Endothelial cell of umbilical vein (primary cell): ENCODE data around the gene SPDYE5. TPM values are rescaled to one million over a fixed set of nuclear protein-coding genes. Genes with fewer than 3 reads are reported as not detected.
A peak's percentile ranks its signal among the peaks of the same experiment; 100 is the strongest.
"Not testable (repeated sequence)": the region's sequence is repeated elsewhere in the genome, so short reads cannot be mapped to it uniquely, and the experiment has no call there.

Experiments used
- BruUV-seq: library from RNA; stranded (reverse); fragments of 400-500 nt; replicated peaks from 2 replicates; lab custom pipeline; 2021; lab: Mats Ljungman, UMichigan
- CTCF ChIA-PET: fragments of 300-600, 350-600 bp; sonication (Branson Sonifier 250); formaldehyde crosslinking; loops from one replicate; lab custom pipeline; 2021; ENCODE audit warnings: antibody characterized with exemption, inconsistent platforms; lab: Charles Lee
- POLR2A ChIA-PET: fragments of 300-600, 350-600 bp; sonication (Branson Sonifier 250); formaldehyde crosslinking; loops from one replicate; lab custom pipeline; 2021; ENCODE audit warnings: antibody characterized with exemption, inconsistent platforms; lab: Charles Lee
- DNase-seq: peaks from one replicate; pipeline ENCODE4 v3.0.0-alpha.2; 2011; ENCODE audit warnings: low read depth, low spot score
- FAIRE-seq: peaks from 2 replicates; lab custom pipeline; 2011; peaks lifted over from hg19 to GRCh38; lab: Jason Lieb, UNC
- H2AFZ ChIP-seq: 2 replicates; pipeline ENCODE4 v1.6.0; 2012; ENCODE audit warnings: low read depth, low read length, control low read depth, inconsistent platforms
- H3K27ac ChIP-seq: 2 replicates; pipeline ENCODE4 v1.5.1; 2011; ENCODE audit warnings: low read depth, mild to moderate bottlenecking, control low read depth, low read length, moderate library complexity; ENCODE audit not compliant: insufficient read depth
- H3K27me3 ChIP-seq, 2 experiments: 2 replicates each; pipeline versions ENCODE4 v1.6.0 to v1.6.1; 2011; ENCODE audit warnings: low read length in 2 of 2, mixed read lengths in 1 of 2; ENCODE audit not compliant: control insufficient read depth in 2 of 2, insufficient read depth in 2 of 2
- H3K36me3 ChIP-seq, 2 experiments: 2 replicates in 1 of 2; 3 replicates in 1 of 2; pipeline ENCODE4 v1.5.1; 2011; ENCODE audit warnings: low read length in 2 of 2, mild to moderate bottlenecking in 1 of 2, moderate library complexity in 1 of 2; ENCODE audit not compliant: control insufficient read depth in 2 of 2, insufficient read depth in 2 of 2; ENCODE audit errors: extremely low read depth in 1 of 2
- H3K4me1 ChIP-seq: 3 replicates; pipeline ENCODE4 v1.5.1; 2011; ENCODE audit warnings: mild to moderate bottlenecking, low read length; ENCODE audit not compliant: control insufficient read depth, insufficient read depth; ENCODE audit errors: extremely low read depth
- H3K4me2 ChIP-seq: 2 replicates; pipeline ENCODE4 v1.6.1; 2011; ENCODE audit warnings: low read length, control low read depth, mixed read lengths; ENCODE audit not compliant: insufficient read depth
- H3K4me3 ChIP-seq, 3 experiments: fragments of 200-600 bp in 1 of 3; sonication (generic), shearing (Covaris generic) in 1 of 3; replicated peaks in 1 of 3; 2 replicates each; pipeline ENCODE4 v1.5.1; 2011 to 2016; ENCODE audit warnings: control low read depth in 3 of 3, low read length in 3 of 3, mild to moderate bottlenecking in 2 of 3, inconsistent platforms in 1 of 3, low read depth in 1 of 3, moderate library complexity in 1 of 3; ENCODE audit not compliant: insufficient read depth in 1 of 3
- H3K79me2 ChIP-seq: 2 replicates; pipeline ENCODE4 v1.6.0; 2012; ENCODE audit warnings: low read length, inconsistent platforms; ENCODE audit not compliant: control insufficient read depth, insufficient read depth
- H3K9ac ChIP-seq: replicated peaks from 2 replicates; pipeline ENCODE3; 2011; ENCODE audit warnings: low read length, control low read depth; ENCODE audit not compliant: insufficient read depth; ENCODE audit errors: extremely low read depth
- H3K9me1 ChIP-seq: replicated peaks from 3 replicates; pipeline ENCODE4 v1.6.0; 2011; ENCODE audit warnings: mild to moderate bottlenecking, low read length; ENCODE audit not compliant: control insufficient read depth, insufficient read depth; ENCODE audit errors: extremely low read depth
- H3K9me3 ChIP-seq: replicated peaks from 2 replicates; pipeline ENCODE4 v1.5.1; 2012; ENCODE audit warnings: low read length, inconsistent platforms; ENCODE audit not compliant: control insufficient read depth, insufficient read depth
- H4K20me1 ChIP-seq: replicated peaks from 2 replicates; pipeline ENCODE3; 2011; ENCODE audit warnings: mild to moderate bottlenecking, low read length; ENCODE audit not compliant: control insufficient read depth, insufficient read depth; ENCODE audit errors: extremely low read depth
- CTCF ChIP-seq, 2 donors: IDR thresholded peaks; 1 replicate in 1 of 2; 2 replicates in 1 of 2; pipeline ENCODE4 v1.5.1; 2011; ENCODE audit warnings: low read length in 2 of 2, mild to moderate bottlenecking in 2 of 2, moderate library complexity in 2 of 2, control low read depth in 1 of 2, inconsistent platforms in 1 of 2, low read depth in 1 of 2; ENCODE audit not compliant: insufficient read depth in 1 of 2; ENCODE audit errors: extremely low read depth in 1 of 2
- EZH2 ChIP-seq: IDR thresholded peaks from 2 replicates; pipeline ENCODE4 v1.6.1; 2012; ENCODE audit warnings: borderline replicate concordance, low read depth, mild to moderate bottlenecking, moderate library complexity, low read length, inconsistent platforms; ENCODE audit not compliant: severe bottlenecking
- FOS ChIP-seq: IDR thresholded peaks from 2 replicates; pipeline ENCODE4 v1.6.1; 2011; ENCODE audit warnings: mild to moderate bottlenecking, low read length, moderate library complexity, borderline replicate concordance; ENCODE audit not compliant: insufficient read depth
- GATA2 ChIP-seq: IDR thresholded peaks from 2 replicates; pipeline ENCODE4 v1.7.0; 2011; ENCODE audit warnings: low read depth, mild to moderate bottlenecking, moderate library complexity, mixed read lengths, low read length; ENCODE audit not compliant: insufficient read length, insufficient read depth
- JUN ChIP-seq: IDR thresholded peaks from 2 replicates; pipeline ENCODE4 v1.6.1; 2011; ENCODE audit warnings: borderline replicate concordance, low read depth; ENCODE audit not compliant: insufficient read length, insufficient read depth
- MAX ChIP-seq: IDR thresholded peaks from 2 replicates; pipeline ENCODE4 v1.6.1; 2011; ENCODE audit not compliant: insufficient read depth, insufficient read length
- MYC ChIP-seq: IDR thresholded peaks from one replicate; pipeline ENCODE4 v1.6.1; 2011; ENCODE audit warnings: mild to moderate bottlenecking, low read depth, low read length
- POLR2A ChIP-seq: IDR thresholded peaks from 2 replicates; pipeline ENCODE4 v1.6.1; 2012; ENCODE audit warnings: low read depth, mild to moderate bottlenecking, control low read depth, low read length
- POLR2AphosphoS5 ChIP-seq: IDR thresholded peaks from 2 replicates; pipeline ENCODE4 v1.6.1; 2012; ENCODE audit warnings: low read depth, mild to moderate bottlenecking, control low read depth, low read length, moderate library complexity; ENCODE audit not compliant: insufficient read depth
- dilution Hi-C: fragments of 300-500 bp; cut with MboI; formaldehyde crosslinking; loops from one replicate; pipeline ENCODE4 v1.15.0; 2019; ENCODE audit warnings: low sequenced_read_pairs; ENCODE audit not compliant: extremely low pct_ligation_motif_present
- intact Hi-C: fragments of 100-400 bp; cut with micrococcal nuclease; formaldehyde crosslinking; loops from one replicate; pipeline ENCODE4 v1.10.0; 2022
- polyA plus RNA-seq, 4 experiments: library from polyadenylated mRNA; depleted of rRNA in 3 of 4; stranded (reverse) in 3 of 4; unstranded in 1 of 4; fragments of >200 nt; gene quantifications; 2 replicates each; pipeline versions ENCODE4 v1.2.1 to v1.2.3, GENCODE V29; 2011 to 2012; ENCODE audit warnings: missing spikeins in 1 of 4
- total RNA-seq: library from RNA; stranded (reverse); gene quantifications from 2 replicates; pipeline ENCODE4 v1.2.3, GENCODE V29; 2021

SPDYE5 gene
- total and polyA plus RNA-seq, 2 donors (not counting 3 experiments of a cell fraction or from before 2014, with no cell fraction given), result not detected

DNA sequence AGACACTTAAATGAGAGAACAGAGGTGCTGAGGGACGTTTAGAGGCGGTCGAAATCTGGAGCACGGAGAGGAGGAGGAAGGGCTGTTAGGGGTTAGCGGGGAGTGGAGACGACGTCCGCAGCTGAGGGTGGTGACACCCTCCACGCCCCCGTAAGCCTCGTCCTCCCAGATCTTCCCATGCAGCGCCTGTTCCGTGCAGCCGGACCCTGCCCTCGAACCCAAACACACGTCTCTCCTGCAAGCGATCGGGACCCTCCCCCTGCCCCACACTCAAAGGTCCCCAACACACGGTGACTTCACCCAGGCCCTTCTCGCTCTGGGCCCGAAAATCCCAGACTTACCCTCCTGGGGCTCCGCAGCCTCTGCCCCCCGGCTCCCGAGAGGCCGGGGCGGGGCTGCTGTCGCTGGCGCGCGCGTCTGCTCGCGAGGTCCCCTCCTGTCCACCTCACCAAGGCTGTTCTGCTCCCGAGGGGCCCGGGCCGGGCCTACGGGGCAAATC lies 35.2 kb downstream of the SPDYE5 start:
- dilution Hi-C loops, H3K9me3 ChIP-seq, BruUV-seq, H4K20me1 ChIP-seq, H3K4me1 ChIP-seq, H3K9me1 ChIP-seq, H3K27me3 ChIP-seq, FAIRE-seq, H3K27ac ChIP-seq, POLR2A ChIA-PET, H3K36me3 ChIP-seq: not testable (repeated sequence)
- peak; percentile 18 for DNase-seq
- intact Hi-C loops, result loop anchor here (10.0 kb wide), 1 partner anchor 108 kb away; no protein-coding TSS in a partner anchor
- CTCF ChIA-PET, result interaction anchor here (1.2 kb wide), 1 partner anchor 230 kb away, joined by 3 read pairs; no protein-coding TSS in a partner anchor
- Histone ChIP-seq H2AFZ (peak overlapping the region; percentile 68), H3K4me2 (peak overlapping the region; percentile 58), H3K9ac (peak overlapping the region; percentile 74), H3K79me2 (peaks cover 33% of the 10 kb centered on the region), H3K4me3 (peak overlapping the region; percentile 57 to 73 (median 65))

DNA sequence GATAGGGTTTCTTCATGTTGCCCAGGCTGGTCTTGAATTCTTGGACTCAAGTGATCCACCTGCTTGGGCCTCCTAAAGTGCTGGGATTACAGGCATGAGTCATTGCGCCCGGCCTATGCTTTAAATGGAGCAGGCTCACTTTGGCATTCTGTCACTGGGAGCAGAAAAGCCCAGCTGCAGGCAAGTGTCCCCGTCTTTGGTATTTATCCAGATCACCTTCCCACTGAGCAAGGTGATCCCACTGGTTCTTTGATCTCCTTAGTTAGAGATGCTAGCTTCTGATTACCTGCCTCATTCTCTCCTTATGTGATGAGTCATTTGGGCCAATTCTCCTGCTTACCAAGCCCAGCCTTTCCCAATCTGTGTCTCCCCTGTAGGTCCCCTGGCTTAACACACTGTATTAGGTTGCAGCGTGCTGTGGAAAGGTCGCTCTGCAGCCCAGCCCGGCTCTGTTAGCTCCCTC lies 39.3 kb downstream of the SPDYE5 start:
- no peak for FAIRE-seq
- no peak for TF ChIP-seq MAX
- no peak for TF ChIP-seq CTCF (IDR thresholded peaks at IDR 0.05; ENCODE audit: extremely low read depth in 1 of 2, insufficient read depth in 1 of 2, low read depth in 1 of 2, low read length in 2 of 2)
- no peak for TF ChIP-seq POLR2A
- TF ChIP-seq JUN, result no peak
- no peak for TF ChIP-seq MYC
- no peak for TF ChIP-seq EZH2
- TF ChIP-seq POLR2AphosphoS5, result no peak
- TF ChIP-seq FOS, result no peak
- TF ChIP-seq GATA2, result no peak
- no peak for DNase-seq
- no peaks in the 10 kb centered on the region for H3K9me3 ChIP-seq
- intact Hi-C loops (no loop called here), dilution Hi-C loops (no loop called here)
- BruUV-seq, result no TSS peak
- H2AFZ ChIP-seq, result no peak overlapping the region
- no peaks in the 10 kb centered on the region for H3K27me3 ChIP-seq
- H3K9ac ChIP-seq, result no peak overlapping the region
- no peak overlapping the region for H3K4me3 ChIP-seq
- POLR2A ChIA-PET, result no interaction called here
- H3K79me2 ChIP-seq, result peaks cover 15% of the 10 kb centered on the region
- H3K27ac ChIP-seq, result no peak overlapping the region
- peaks cover 3% of the 10 kb centered on the region for H3K4me1 ChIP-seq
- no peaks in the 10 kb centered on the region for H4K20me1 ChIP-seq
- CTCF ChIA-PET, result interaction anchor here (0.7 kb wide), 1 partner anchor 97 kb away, joined by 3 read pairs; no protein-coding TSS in a partner anchor
- H3K9me1 ChIP-seq, result no peaks in the 10 kb centered on the region
- H3K36me3 ChIP-seq, result peaks cover 0 to 1% of the 10 kb centered on the region in 2 experiments
- H3K4me2 ChIP-seq, result no peak overlapping the region
